Choroid plexus epithelial cell (primary cell): ENCODE results near the gene FBLN1.

ENCODE experiments used
- DNase-seq: peaks from one replicate; pipeline ENCODE4 v3.0.0-alpha.2; 2010; ENCODE audit warnings: low read depth
- H3K4me3 ChIP-seq: 2 replicates; pipeline ENCODE4 v1.5.1; 2011; ENCODE audit warnings: low read depth, mild to moderate bottlenecking, control low read depth, low read length, moderate library complexity
- CTCF ChIP-seq: conservative IDR thresholded peaks from 2 replicates; pipeline ENCODE4 v1.5.1; 2011; ENCODE audit warnings: low read depth, mild to moderate bottlenecking, control low read depth, inconsistent platforms, low read length, moderate library complexity

Gene FBLN1

GRCh38 chr22:45576730-45577464, 74.2 kb downstream of the FBLN1 start:
- H3K4me3 ChIP-seq: no peak overlapping the region
- no peak for TF ChIP-seq CTCF
- no peak for DNase-seq

- TF ChIP-seq CTCF: peak; percentile 98
- no peak overlapping the region for H3K4me3 ChIP-seq
- peak; percentile 89 for DNase-seq
Observed at GRCh38 chr22:45577746-45578523, 75.3 kb downstream of the FBLN1 start.

GRCh38 chr22:45578524-45579147, 76.0 kb downstream of the FBLN1 start:
- H3K4me3 ChIP-seq: no peak overlapping the region
- TF ChIP-seq CTCF: no peak
- DNase-seq: no peak

GRCh38 chr22:45579306-45579705, 76.6 kb downstream of the FBLN1 start:
- TF ChIP-seq CTCF: no peak
- no peak for DNase-seq
- H3K4me3 ChIP-seq: no peak overlapping the region

- no peak for TF ChIP-seq CTCF
- H3K4me3 ChIP-seq: no peak overlapping the region
- DNase-seq: no peak
Observed at GRCh38 chr22:45579806-45580725, 77.4 kb downstream of the FBLN1 start.

- no peak for TF ChIP-seq CTCF
- H3K4me3 ChIP-seq: no peak overlapping the region
- DNase-seq: no peak
Observed at GRCh38 chr22:45580726-45581381, 78.2 kb downstream of the FBLN1 start.
